Uterus (tissue), 4 donors: ENCODE results near the gene LPP. TPM values are rescaled to one million over a fixed set of nuclear protein-coding genes. Genes with fewer than 3 reads are reported as not detected.
A peak's percentile ranks its signal among the peaks of the same experiment; 100 is the strongest.

ENCODE experiments used
- DNase-seq, 2 donors: peaks; one replicate each; pipeline ENCODE4 v3.0.0-alpha.2; 2019 to 2020
- H3K27ac ChIP-seq, 2 donors: fragments of 200-600 bp; sonication (generic); 1 replicate in 1 of 2; 2 replicates in 1 of 2; pipeline ENCODE4 v1.5.1; 2016 to 2018
- H3K27me3 ChIP-seq, 2 donors: fragments of 200-600 bp; sonication (generic); one replicate each; pipeline ENCODE4 v1.5.1; 2018 to 2019; ENCODE audit warnings: control low read depth in 1 of 2
- H3K36me3 ChIP-seq, 2 donors: fragments of 200-600 bp; sonication (generic); one replicate each; pipeline ENCODE4 v1.5.1; 2019; ENCODE audit warnings: control low read depth in 1 of 2
- H3K4me1 ChIP-seq, 2 donors: fragments of 200-600 bp; sonication (generic); one replicate each; pipeline ENCODE4 v1.5.1; 2018 to 2019; ENCODE audit warnings: control low read depth in 1 of 2
- H3K4me3 ChIP-seq, 2 donors: fragments of 200-600 bp; sonication (generic); 1 replicate in 1 of 2; 2 replicates in 1 of 2; pipeline ENCODE4 v1.5.1; 2018 to 2019; ENCODE audit warnings: mild to moderate bottlenecking in 1 of 2
- H3K9me3 ChIP-seq, 2 donors: fragments of 200-600 bp; sonication (generic); one replicate each; pipeline ENCODE4 v1.5.1; 2019; ENCODE audit warnings: control low read depth in 1 of 2
- POLR2A ChIP-seq, 2 donors: fragments of 450-650 bp; IDR thresholded peaks; one replicate each; pipeline ENCODE4 v1.6.1; 2016; ENCODE audit warnings: antibody characterized with exemption in 2 of 2, mild to moderate bottlenecking in 1 of 2, moderate library complexity in 1 of 2
- intact Hi-C: fragments of 100-400 bp; cut with DNase I; formaldehyde crosslinking; loops from one replicate; pipeline ENCODE4 v1.15.1; 2023; ENCODE audit warnings: low total_unique reads
- total RNA-seq, 4 donors: library from RNA; depleted of rRNA in 3 of 4; stranded (reverse); fragments of >200 nt in 3 of 4; gene quantifications; one replicate each; pipeline versions ENCODE4 v1.1.0 to v1.2.4, GENCODE V29; 2014 to 2023
- TF ChIP-seq, protein P1 (sequence below), 4 experiments: fragments of 200-600 bp in 2 of 4; fragments of 450-650 bp in 2 of 4; sonication (generic) in 2 of 4; IDR thresholded peaks; one replicate each; pipeline ENCODE4 v1.5.1; 2016 to 2019; ENCODE audit warnings: antibody characterized with exemption in 4 of 4, mild to moderate bottlenecking in 2 of 4, moderate library complexity in 1 of 4
- donor health status: DM: yes; HTN: yes; CAD: no.

The LPP gene
- total RNA-seq, 4 donors from 2014 or later: 180 to 1,374 (median 712) TPM

DNA sequence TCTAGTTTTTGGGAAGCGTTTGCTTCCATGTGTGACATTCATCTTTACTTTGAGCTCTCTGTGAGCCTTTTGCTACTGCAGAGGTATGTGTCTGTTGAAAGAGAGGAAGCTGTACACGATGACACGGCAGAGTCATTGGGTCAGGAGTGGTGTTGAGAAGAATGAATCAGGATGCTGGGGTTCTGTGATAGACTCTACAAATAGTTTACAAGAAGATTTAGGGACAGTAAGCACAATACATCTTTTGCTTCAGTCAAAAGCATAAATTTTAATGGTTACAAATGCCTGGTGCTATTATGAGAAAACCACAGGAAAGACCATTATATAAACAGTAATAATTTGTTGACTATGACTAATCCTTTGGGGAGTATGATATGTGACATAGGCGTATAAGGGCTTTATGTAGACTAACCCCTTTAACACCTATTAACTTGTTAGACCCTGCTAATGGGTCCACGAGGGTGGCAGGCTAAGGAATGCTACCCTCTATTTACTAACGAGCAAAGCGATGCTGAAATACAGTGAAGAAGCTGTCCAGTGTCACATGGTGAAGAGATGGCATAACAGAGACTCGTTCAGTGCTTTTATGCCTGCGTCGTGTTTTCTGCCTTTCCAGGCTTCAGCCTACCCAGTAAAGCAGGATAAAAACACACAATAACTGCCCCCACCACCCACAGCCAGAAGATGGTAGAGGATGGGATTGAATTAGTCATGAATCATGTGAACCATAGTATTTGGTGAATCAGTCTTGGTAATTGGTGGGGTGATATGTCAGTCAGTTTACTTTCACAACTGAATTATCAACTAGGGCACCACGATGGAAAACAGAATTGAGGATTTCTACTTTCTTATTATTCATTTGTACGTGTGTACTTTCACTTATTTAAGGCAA lies 118.8 kb downstream of the LPP start:
- no peaks in the 10 kb centered on the region for H3K27me3 ChIP-seq
- intact Hi-C loops: no loop called here
- no peak for TF ChIP-seq POLR2A (IDR thresholded peaks at IDR 0.05)
- TF ChIP-seq, protein P1, sequence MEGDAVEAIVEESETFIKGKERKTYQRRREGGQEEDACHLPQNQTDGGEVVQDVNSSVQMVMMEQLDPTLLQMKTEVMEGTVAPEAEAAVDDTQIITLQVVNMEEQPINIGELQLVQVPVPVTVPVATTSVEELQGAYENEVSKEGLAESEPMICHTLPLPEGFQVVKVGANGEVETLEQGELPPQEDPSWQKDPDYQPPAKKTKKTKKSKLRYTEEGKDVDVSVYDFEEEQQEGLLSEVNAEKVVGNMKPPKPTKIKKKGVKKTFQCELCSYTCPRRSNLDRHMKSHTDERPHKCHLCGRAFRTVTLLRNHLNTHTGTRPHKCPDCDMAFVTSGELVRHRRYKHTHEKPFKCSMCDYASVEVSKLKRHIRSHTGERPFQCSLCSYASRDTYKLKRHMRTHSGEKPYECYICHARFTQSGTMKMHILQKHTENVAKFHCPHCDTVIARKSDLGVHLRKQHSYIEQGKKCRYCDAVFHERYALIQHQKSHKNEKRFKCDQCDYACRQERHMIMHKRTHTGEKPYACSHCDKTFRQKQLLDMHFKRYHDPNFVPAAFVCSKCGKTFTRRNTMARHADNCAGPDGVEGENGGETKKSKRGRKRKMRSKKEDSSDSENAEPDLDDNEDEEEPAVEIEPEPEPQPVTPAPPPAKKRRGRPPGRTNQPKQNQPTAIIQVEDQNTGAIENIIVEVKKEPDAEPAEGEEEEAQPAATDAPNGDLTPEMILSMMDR (IDR thresholded peaks at IDR 0.05): no peak
- peak overlapping the region; percentile 96 to 97 for H3K27ac ChIP-seq
- peak in 1 of 2 donors; percentile 47 for DNase-seq
- no peaks in the 10 kb centered on the region for H3K9me3 ChIP-seq
- peaks cover 13 to 24% of the 10 kb centered on the region in 2 donors for H3K4me1 ChIP-seq
- H3K4me3 ChIP-seq: no peak overlapping the region
- no peaks in the 10 kb centered on the region for H3K36me3 ChIP-seq

DNA sequence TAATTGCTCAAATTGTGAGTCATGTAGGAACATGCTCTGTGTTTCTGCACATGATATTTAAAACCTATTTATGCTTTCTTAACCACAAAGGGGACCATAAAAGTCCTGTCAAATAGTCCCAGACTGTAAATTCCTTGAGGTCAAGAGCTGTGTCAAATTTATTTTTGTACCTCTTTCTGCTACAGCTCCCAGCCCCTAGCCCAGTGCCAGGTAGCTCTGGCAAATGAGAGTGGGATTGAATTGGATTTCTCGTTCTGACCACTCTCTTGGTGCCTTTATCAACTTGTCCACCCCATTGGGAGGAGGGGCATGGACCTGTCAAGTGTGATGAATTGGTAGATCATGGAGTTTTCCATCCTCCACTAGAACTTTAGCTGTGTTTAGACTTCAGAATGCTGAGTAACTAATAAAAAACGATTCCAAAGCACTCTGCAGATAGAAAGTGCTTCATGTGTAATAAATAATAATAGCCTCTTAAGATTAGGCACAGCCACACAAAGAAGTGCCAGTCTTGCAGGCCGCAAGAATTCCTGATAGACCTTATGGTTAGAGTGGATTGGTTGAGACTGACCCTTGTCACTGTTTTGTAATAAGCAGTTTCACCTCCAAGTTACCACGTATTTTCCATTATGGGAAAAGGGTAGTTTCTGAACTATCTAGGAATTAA lies 120.4 kb downstream of the LPP start:
- Histone ChIP-seq H3K27me3 (no peaks in the 10 kb centered on the region), H3K4me1 (peaks cover 13 to 23% of the 10 kb centered on the region in 2 donors), H3K27ac (peak overlapping the region; percentile 96 to 97), H3K4me3 (no peak overlapping the region), H3K9me3 (no peaks in the 10 kb centered on the region), H3K36me3 (no peaks in the 10 kb centered on the region)
- no peak for TF ChIP-seq POLR2A (IDR thresholded peaks at IDR 0.05)
- TF ChIP-seq, protein P1 (IDR thresholded peaks at IDR 0.05): no peak
- intact Hi-C loops: no loop called here
- peak in 1 of 2 donors; percentile 23 for DNase-seq

DNA sequence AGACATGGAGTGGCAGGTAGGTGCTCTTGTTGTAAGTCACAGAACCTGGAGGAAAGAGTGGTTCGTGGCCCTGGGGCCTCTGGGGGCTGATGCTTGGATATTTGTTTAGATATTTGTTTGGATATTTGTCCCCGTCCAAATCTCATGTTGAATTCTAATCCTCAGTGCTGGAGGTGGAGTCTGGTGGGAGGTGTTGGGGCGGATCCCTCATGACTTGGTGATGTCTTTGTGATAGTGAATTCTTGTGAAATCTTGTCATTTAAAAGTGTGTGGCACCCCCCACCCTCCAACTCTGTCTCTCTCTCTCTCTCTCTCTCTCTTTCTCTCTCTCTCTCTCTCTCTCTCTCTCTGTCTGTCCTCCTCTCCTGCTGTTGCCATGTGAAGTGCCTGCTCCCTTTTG lies 122.4 kb downstream of the LPP start:
- H3K9me3 ChIP-seq: no peaks in the 10 kb centered on the region
- H3K4me3 ChIP-seq: no peak overlapping the region
- peaks cover 8 to 21% of the 10 kb centered on the region in 2 donors for H3K4me1 ChIP-seq
- intact Hi-C loops: no loop called here
- no peak for TF ChIP-seq POLR2A (IDR thresholded peaks at IDR 0.05)
- TF ChIP-seq, protein P1 (IDR thresholded peaks at IDR 0.05): no peak
- H3K36me3 ChIP-seq: no peaks in the 10 kb centered on the region
- peak overlapping the region; percentile 96 to 97 for H3K27ac ChIP-seq
- peak in 1 of 2 donors; percentile 13 for DNase-seq
- no peaks in the 10 kb centered on the region for H3K27me3 ChIP-seq

DNA sequence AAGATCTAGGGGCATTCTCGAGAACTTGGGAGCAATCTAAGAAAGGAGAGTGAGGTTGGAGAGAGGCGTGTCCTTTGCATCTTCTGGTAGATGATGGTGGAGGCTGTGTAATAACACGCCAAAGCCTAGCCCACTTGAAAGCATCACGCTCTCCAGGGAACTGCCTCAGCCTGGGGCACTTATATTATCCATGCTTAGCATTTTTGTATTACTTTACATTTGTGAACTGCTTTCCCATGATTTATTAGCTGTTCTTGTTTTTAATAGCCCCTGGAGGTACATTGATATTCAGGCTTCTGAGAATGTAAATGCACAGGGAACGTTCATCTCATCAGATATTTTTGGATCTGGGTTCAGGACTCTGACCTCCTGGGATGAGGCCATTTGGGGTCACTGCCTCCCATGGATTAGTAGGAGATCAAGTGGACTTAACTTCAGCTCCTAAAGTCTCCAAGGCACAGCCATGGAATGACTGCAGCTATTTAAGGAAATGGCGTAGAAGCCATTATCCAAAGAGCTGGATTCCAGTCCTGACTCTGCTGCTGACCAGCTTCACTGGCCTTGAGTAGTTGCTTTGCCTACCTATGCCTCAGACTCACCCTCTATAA lies 124.9 kb downstream of the LPP start:
- Histone ChIP-seq H3K27ac (peak overlapping the region; percentile 56 to 97), H3K27me3 (no peaks in the 10 kb centered on the region)

More for the DNA sequence above, 124.9 kb downstream of the LPP start:
- Histone ChIP-seq H3K4me1 (peaks cover 13 to 17% of the 10 kb centered on the region in 2 donors), H3K9me3 (no peaks in the 10 kb centered on the region), H3K36me3 (no peaks in the 10 kb centered on the region), H3K4me3 (no peak overlapping the region)
- intact Hi-C loops: no loop called here
- no peak for DNase-seq
- TF ChIP-seq, protein P1 (IDR thresholded peaks at IDR 0.05): no peak
- TF ChIP-seq POLR2A (IDR thresholded peaks at IDR 0.05): no peak
